COLO829 (cell line): ENCODE data around the gene RGL3.
"Not testable (repeated sequence)": the region's sequence is repeated elsewhere in the genome, so short reads cannot be mapped to it uniquely, and the experiment has no call there.

Experiments
- DNase-seq: peaks from one replicate; pipeline ENCODE4 v3.0.0; 2012; ENCODE audit warnings: low spot score

The RGL3 gene

GRCh38 chr19:11382898-11383705 is 36.0 kb downstream of the RGL3 start:
- DNase-seq = no peak

- DNase-seq = peak; percentile 99
Observed at GRCh38 chr19:11380653-11381537, 38.2 kb downstream of the RGL3 start.

GRCh38 chr19:11379857-11380350 is 39.2 kb downstream of the RGL3 start:
- no peak for DNase-seq

- not testable (repeated sequence) for DNase-seq
Observed at GRCh38 chr19:11379269-11379845, 39.8 kb downstream of the RGL3 start.

GRCh38 chr19:11378319-11379189 is 40.6 kb downstream of the RGL3 start:
- no peak for DNase-seq

GRCh38 chr19:11377756-11378155 is 41.4 kb downstream of the RGL3 start:
- DNase-seq = no peak

GRCh38 chr19:11377237-11377636 is 41.9 kb downstream of the RGL3 start:
- peak; percentile 74 for DNase-seq

GRCh38 chr19:11375143-11375948 is 43.8 kb downstream of the RGL3 start:
- DNase-seq = no peak

- DNase-seq = peak; percentile 99
Observed at GRCh38 chr19:11374433-11375142, 44.5 kb downstream of the RGL3 start, which contains the start of gene SWSAP1. TSS of gene SWSAP1 (plus strand) at chr19:11374666. CDS start at chr19:11374681, 15 bp downstream.

- DNase-seq = no peak
Observed at GRCh38 chr19:11373885-11374432, 45.2 kb downstream of the RGL3 start.

GRCh38 chr19:11373166-11373884 is 45.8 kb downstream of the RGL3 start:
- no peak for DNase-seq

- no peak for DNase-seq
Observed at GRCh38 chr19:11370744-11371143, 48.4 kb downstream of the RGL3 start.

GRCh38 chr19:11367528-11367927 is 51.6 kb downstream of the RGL3 start:
- DNase-seq = no peak

GRCh38 chr19:11365557-11366117 is 53.5 kb downstream of the RGL3 start:
- DNase-seq = no peak

GRCh38 chr19:11364935-11365334 is 54.2 kb downstream of the RGL3 start:
- DNase-seq = no peak

GRCh38 chr19:11364296-11364904 is 54.7 kb downstream of the RGL3 start:
- no peak for DNase-seq

- no peak for DNase-seq
Observed at GRCh38 chr19:11363881-11364280, 55.2 kb downstream of the RGL3 start.
